ENCODE results near the gene FLYWCH1.

Gene FLYWCH1

GRCh38 chr16:2899564-2900072 lies 12.1 kb upstream of the FLYWCH1 start:
- no peak for DNase-seq

GRCh38 chr16:2900526-2901075 lies 11.1 kb upstream of the FLYWCH1 start:
- no peak for DNase-seq

- DNase-seq, result no peak
These were observed 9.2 kb upstream of the FLYWCH1 start for GRCh38 chr16:2902337-2903130.

GRCh38 chr16:2904100-2904921 lies 7.4 kb upstream of the FLYWCH1 start:
- DNase-seq, result peak; percentile 89

- no peak for DNase-seq
These were observed 6.8 kb upstream of the FLYWCH1 start for GRCh38 chr16:2904922-2905240.

GRCh38 chr16:2905241-2905987 lies 6.3 kb upstream of the FLYWCH1 start:
- DNase-seq, result peak; percentile 100

- DNase-seq, result no peak
These were observed 5.7 kb upstream of the FLYWCH1 start for GRCh38 chr16:2905988-2906387.

GRCh38 chr16:2907084-2907753 lies 4.5 kb upstream of the FLYWCH1 start:
- peak; percentile 30 to 55 for DNase-seq

GRCh38 chr16:2910441-2910969 lies 1.2 kb upstream of the FLYWCH1 start:
- DNase-seq, result no peak

- DNase-seq, result peak; percentile 20 to 37
These were observed 834 bp downstream of the FLYWCH1 start for GRCh38 chr16:2912330-2913199.

GRCh38 chr16:2913603-2914002 lies 1.9 kb downstream of the FLYWCH1 start:
- DNase-seq, result no peak

- no peak for DNase-seq
These were observed 2.5 kb downstream of the FLYWCH1 start for GRCh38 chr16:2914233-2914632.

GRCh38 chr16:2915196-2915929 lies 3.6 kb downstream of the FLYWCH1 start:
- no peak for DNase-seq

- peak; percentile 67 to 72 for DNase-seq
These were observed 8.0 kb downstream of the FLYWCH1 start for GRCh38 chr16:2919511-2920255.

GRCh38 chr16:2923481-2923880 lies 11.8 kb downstream of the FLYWCH1 start:
- DNase-seq, result no peak

- no peak for DNase-seq
These were observed 13.4 kb downstream of the FLYWCH1 start for GRCh38 chr16:2924901-2925755.

GRCh38 chr16:2925951-2926649 lies 14.4 kb downstream of the FLYWCH1 start:
- DNase-seq, result no peak

- no peak for DNase-seq
These were observed 14.9 kb downstream of the FLYWCH1 start for GRCh38 chr16:2926650-2926999.

Measured in inflammatory macrophage (primary cell).